ENCODE results near the gene PRM2. TPM values are rescaled to one million over a fixed set of nuclear protein-coding genes. Genes with fewer than 3 reads are reported as not detected.
A peak's percentile ranks its signal among the peaks of the same experiment; 100 is the strongest.

The PRM2 gene
- total RNA-seq, 1 donor from 2014 or later: not detected

- Mint-ChIP-seq H3K27me3 (ENCODE audit: unreplicated experiment) (no peaks in the 10 kb centered on the region), H3K4me1 (ENCODE audit: unreplicated experiment) (peaks cover 28% of the 10 kb centered on the region), H3K9me3 (ENCODE audit: unreplicated experiment) (no peaks in the 10 kb centered on the region), H3K36me3 (ENCODE audit: unreplicated experiment) (no peaks in the 10 kb centered on the region), H3K27ac (ENCODE audit: unreplicated experiment) (no peak overlapping the region), H3K4me3 (ENCODE audit: unreplicated experiment) (no peak overlapping the region)
- TF ChIP-seq, protein P1, sequence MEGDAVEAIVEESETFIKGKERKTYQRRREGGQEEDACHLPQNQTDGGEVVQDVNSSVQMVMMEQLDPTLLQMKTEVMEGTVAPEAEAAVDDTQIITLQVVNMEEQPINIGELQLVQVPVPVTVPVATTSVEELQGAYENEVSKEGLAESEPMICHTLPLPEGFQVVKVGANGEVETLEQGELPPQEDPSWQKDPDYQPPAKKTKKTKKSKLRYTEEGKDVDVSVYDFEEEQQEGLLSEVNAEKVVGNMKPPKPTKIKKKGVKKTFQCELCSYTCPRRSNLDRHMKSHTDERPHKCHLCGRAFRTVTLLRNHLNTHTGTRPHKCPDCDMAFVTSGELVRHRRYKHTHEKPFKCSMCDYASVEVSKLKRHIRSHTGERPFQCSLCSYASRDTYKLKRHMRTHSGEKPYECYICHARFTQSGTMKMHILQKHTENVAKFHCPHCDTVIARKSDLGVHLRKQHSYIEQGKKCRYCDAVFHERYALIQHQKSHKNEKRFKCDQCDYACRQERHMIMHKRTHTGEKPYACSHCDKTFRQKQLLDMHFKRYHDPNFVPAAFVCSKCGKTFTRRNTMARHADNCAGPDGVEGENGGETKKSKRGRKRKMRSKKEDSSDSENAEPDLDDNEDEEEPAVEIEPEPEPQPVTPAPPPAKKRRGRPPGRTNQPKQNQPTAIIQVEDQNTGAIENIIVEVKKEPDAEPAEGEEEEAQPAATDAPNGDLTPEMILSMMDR (IDR thresholded peaks at IDR 0.05): no peak
- DNase-seq (ENCODE audit: extremely low spot score, unreplicated experiment): no peak
These were observed 43.9 kb upstream of the PRM2 start for GRCh38 chr16:11320170-11320569.

DNA sequence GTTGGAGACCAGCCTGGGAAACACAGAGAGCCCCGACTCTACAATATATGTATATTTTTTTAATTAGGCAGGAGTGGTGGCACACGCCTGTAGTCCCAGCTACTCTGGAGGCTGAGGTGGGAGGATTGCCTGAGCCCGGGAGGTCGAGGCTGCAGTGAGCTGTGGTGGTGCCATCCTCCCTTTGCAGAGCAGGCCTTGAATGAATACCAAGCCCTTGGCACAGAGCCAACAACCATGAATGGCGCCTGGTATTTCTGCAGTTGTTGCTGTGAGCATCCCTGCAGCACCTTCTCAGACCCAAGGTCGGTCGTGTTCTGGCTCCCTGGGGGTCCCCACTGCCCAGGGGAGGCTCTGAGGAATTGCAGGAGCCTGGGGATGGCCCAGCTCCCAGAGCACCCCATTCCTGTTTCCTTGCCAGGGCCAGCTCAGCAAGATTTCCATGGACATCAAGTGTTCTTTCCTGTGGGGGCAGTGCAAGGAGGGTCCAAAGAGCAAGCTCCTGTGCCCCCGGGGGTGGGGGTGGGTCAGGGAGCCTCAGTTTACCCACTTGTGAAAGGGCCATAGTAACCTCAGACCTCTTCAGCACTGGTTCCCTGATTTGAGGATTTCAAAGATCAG, 43.4 kb upstream of the PRM2 start:
- no peaks in the 10 kb centered on the region for H3K9me3 Mint-ChIP-seq (ENCODE audit: unreplicated experiment)
- H3K36me3 Mint-ChIP-seq (ENCODE audit: unreplicated experiment): no peaks in the 10 kb centered on the region
- no peak overlapping the region for H3K27ac Mint-ChIP-seq (ENCODE audit: unreplicated experiment)
- H3K27me3 Mint-ChIP-seq (ENCODE audit: unreplicated experiment): no peaks in the 10 kb centered on the region
- no peak for DNase-seq (ENCODE audit: extremely low spot score, unreplicated experiment)
- H3K4me3 Mint-ChIP-seq (ENCODE audit: unreplicated experiment): no peak overlapping the region
- TF ChIP-seq, protein P1 (IDR thresholded peaks at IDR 0.05): no peak
- peaks cover 33% of the 10 kb centered on the region for H3K4me1 Mint-ChIP-seq (ENCODE audit: unreplicated experiment)

DNA sequence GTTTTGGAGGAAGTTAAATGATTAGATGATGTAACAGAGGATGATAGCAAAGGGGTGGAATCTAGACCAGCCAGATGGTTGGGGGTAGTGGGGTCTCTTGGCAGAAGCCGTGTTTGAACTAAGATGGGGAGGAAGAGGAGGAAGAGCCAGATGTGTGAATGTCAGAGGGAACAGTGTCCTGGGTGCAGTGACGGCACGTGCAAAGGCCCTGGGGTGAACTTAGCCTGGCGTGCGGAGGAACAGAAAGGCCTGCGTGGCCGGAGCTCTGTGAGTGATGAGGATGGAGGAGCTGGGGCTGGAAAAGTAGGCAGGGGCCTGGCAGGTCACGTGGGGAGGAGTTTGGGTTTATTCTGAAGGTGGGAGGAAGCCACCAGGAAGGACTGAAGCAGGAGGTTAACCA, 42.5 kb upstream of the PRM2 start:
- H3K27ac Mint-ChIP-seq (ENCODE audit: unreplicated experiment): no peak overlapping the region
- no peaks in the 10 kb centered on the region for H3K27me3 Mint-ChIP-seq (ENCODE audit: unreplicated experiment)
- H3K9me3 Mint-ChIP-seq (ENCODE audit: unreplicated experiment): no peaks in the 10 kb centered on the region
- no peak for DNase-seq (ENCODE audit: extremely low spot score, unreplicated experiment)
- no peak overlapping the region for H3K4me3 Mint-ChIP-seq (ENCODE audit: unreplicated experiment)
- peaks cover 35% of the 10 kb centered on the region for H3K4me1 Mint-ChIP-seq (ENCODE audit: unreplicated experiment)
- TF ChIP-seq, protein P1 (IDR thresholded peaks at IDR 0.05): no peak
- no peaks in the 10 kb centered on the region for H3K36me3 Mint-ChIP-seq (ENCODE audit: unreplicated experiment)

DNA sequence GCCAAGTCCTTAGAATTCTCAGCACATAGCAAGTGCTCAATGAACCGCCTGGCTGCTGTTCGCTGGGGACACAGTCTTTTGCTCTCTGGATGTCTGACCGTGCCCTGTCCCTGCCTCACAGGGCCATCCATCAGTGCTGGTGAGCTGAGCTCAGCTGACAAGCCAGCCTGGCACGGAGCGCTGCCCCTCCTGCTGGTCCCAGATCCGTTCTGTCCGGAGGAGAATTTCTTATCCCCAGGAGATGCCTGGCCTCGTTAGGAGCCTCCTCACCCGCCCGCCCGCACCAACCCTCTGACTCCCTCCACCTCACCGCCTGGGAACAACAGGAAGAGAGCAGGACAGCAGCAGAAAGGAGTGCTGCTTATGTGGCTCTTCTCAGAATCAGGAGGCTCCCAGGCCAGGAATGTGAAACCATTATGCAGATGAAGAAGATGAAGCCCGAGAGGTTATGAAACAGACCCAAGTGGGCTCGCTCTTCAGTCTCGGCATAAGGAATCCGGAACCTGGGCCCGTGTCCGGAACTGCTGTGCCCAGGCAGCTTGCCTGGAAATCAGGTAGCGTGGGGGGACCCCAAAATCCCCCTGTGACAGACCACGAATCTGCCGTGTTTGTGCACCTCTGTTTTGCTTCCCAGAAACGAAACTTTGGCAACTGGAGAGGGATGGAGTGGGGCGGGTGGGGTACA, 40.2 kb upstream of the PRM2 start:
- no peaks in the 10 kb centered on the region for H3K27me3 Mint-ChIP-seq (ENCODE audit: unreplicated experiment)
- no peak for DNase-seq (ENCODE audit: extremely low spot score, unreplicated experiment)
- no peaks in the 10 kb centered on the region for H3K9me3 Mint-ChIP-seq (ENCODE audit: unreplicated experiment)
- TF ChIP-seq, protein P1 (IDR thresholded peaks at IDR 0.05): peak; percentile 18
- H3K4me1 Mint-ChIP-seq (ENCODE audit: unreplicated experiment): peaks cover 40% of the 10 kb centered on the region
- H3K27ac Mint-ChIP-seq (ENCODE audit: unreplicated experiment): no peak overlapping the region
- no peaks in the 10 kb centered on the region for H3K36me3 Mint-ChIP-seq (ENCODE audit: unreplicated experiment)
- H3K4me3 Mint-ChIP-seq (ENCODE audit: unreplicated experiment): no peak overlapping the region

DNA sequence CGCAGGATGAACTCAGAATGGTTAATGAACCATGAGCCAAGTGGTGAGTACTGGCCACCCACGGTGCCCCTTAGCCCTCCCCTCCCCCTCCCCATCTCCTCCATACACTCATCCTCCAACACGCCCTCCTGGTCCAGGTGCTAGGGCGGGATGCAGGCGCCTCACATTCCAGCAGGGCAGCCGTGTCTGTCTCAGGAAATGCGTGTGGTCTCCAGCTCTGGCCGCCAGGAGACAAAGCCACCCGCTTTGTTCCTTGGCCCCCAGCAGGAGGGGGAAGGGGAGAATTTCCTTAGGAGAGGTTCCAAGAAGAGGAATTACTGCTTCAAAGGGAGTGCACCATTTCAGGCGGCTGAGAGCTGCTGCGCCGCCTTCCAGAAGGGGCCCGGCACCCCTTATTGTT, 39.2 kb upstream of the PRM2 start:
- Mint-ChIP-seq H3K27ac (ENCODE audit: unreplicated experiment) (no peak overlapping the region), H3K4me1 (ENCODE audit: unreplicated experiment) (peaks cover 40% of the 10 kb centered on the region), H3K27me3 (ENCODE audit: unreplicated experiment) (no peaks in the 10 kb centered on the region), H3K4me3 (ENCODE audit: unreplicated experiment) (no peak overlapping the region), H3K9me3 (ENCODE audit: unreplicated experiment) (no peaks in the 10 kb centered on the region), H3K36me3 (ENCODE audit: unreplicated experiment) (no peaks in the 10 kb centered on the region)
- DNase-seq (ENCODE audit: extremely low spot score, unreplicated experiment): no peak
- TF ChIP-seq, protein P1 (IDR thresholded peaks at IDR 0.05): peak; percentile 22

All from osteocyte (in vitro differentiated cells).